BE2C (cell line): Measurements from ENCODE around the gene GALNS.

Experiments
- DNase-seq: peaks from one replicate; pipeline ENCODE4 v3.0.0-alpha.2; 2020
- H3K27me3 ChIP-seq: fragments of 250-450 bp; sonication (Bioruptor Pico); 2 replicates; pipeline ENCODE4 v1.5.1; 2020; ENCODE audit warnings: mild to moderate bottlenecking
- H3K36me3 ChIP-seq: fragments of 250-450 bp; sonication (Bioruptor Pico); 2 replicates; pipeline ENCODE4 v1.5.1; 2020; ENCODE audit warnings: mild to moderate bottlenecking
- H3K4me1 ChIP-seq: fragments of 250-450 bp; sonication (Bioruptor Pico); 2 replicates; pipeline ENCODE4 v1.5.1; 2020
- H3K4me3 ChIP-seq: 2 replicates; pipeline ENCODE4 v1.5.1; 2011; ENCODE audit warnings: low read depth, low read length
- H3K9me3 ChIP-seq: fragments of 250-450 bp; sonication (Bioruptor Pico); 2 replicates; pipeline ENCODE4 v1.5.1; 2020
- CTCF ChIP-seq: IDR thresholded peaks from 2 replicates; pipeline ENCODE4 v1.5.1; 2012; ENCODE audit warnings: mild to moderate bottlenecking, low read depth, low read length

Gene GALNS

GRCh38 chr16:88830258-88830657 lies 26.5 kb downstream of the GALNS start:
- DNase-seq, result no peak
- no peak for TF ChIP-seq CTCF
- H3K36me3 ChIP-seq, result no peaks in the 10 kb centered on the region

GRCh38 chr16:88828711-88829110 lies 28.0 kb downstream of the GALNS start:
- no peak for DNase-seq
- Histone ChIP-seq H3K4me3 (no peak overlapping the region), H3K36me3 (no peaks in the 10 kb centered on the region), H3K4me1 (peaks cover 3% of the 10 kb centered on the region; the same call in 1 of the 2 replicates), H3K9me3 (no peaks in the 10 kb centered on the region), H3K27me3 (no peaks in the 10 kb centered on the region)
- TF ChIP-seq CTCF, result no peak

More at GRCh38 chr16:88830258-88830657, 26.5 kb downstream of the GALNS start:
- no peaks in the 10 kb centered on the region for H3K27me3 ChIP-seq
- no peak overlapping the region for H3K4me3 ChIP-seq
- no peaks in the 10 kb centered on the region for H3K9me3 ChIP-seq
- no peaks in the 10 kb centered on the region for H3K4me1 ChIP-seq

- Histone ChIP-seq H3K4me1 (peaks cover 3% of the 10 kb centered on the region; the same call in 1 of the 2 replicates), H3K9me3 (no peaks in the 10 kb centered on the region), H3K27me3 (no peaks in the 10 kb centered on the region), H3K4me3 (no peak overlapping the region), H3K36me3 (no peaks in the 10 kb centered on the region)
- TF ChIP-seq CTCF, result no peak
- DNase-seq, result no peak
Measured at GRCh38 chr16:88827727-88828126, 29.0 kb downstream of the GALNS start.

GRCh38 chr16:88826070-88826840 lies 30.5 kb downstream of the GALNS start:
- Histone ChIP-seq H3K9me3 (no peaks in the 10 kb centered on the region), H3K4me1 (peaks cover 3% of the 10 kb centered on the region; the same call in 1 of the 2 replicates), H3K27me3 (no peaks in the 10 kb centered on the region), H3K4me3 (no peak overlapping the region), H3K36me3 (no peaks in the 10 kb centered on the region)
- DNase-seq, result no peak
- no peak for TF ChIP-seq CTCF

- Histone ChIP-seq H3K9me3 (no peaks in the 10 kb centered on the region), H3K27me3 (no peaks in the 10 kb centered on the region), H3K4me1 (peaks cover 3% of the 10 kb centered on the region; the same call in 1 of the 2 replicates), H3K4me3 (no peak overlapping the region), H3K36me3 (no peaks in the 10 kb centered on the region)
- no peak for TF ChIP-seq CTCF
- no peak for DNase-seq
Measured at GRCh38 chr16:88825146-88825545, 31.6 kb downstream of the GALNS start.
